ENCODE measurements around the gene CDC42EP5. TPM values are rescaled to one million over a fixed set of nuclear protein-coding genes. Genes with fewer than 3 reads are reported as not detected.

CDC42EP5 gene
- total and polyA plus RNA-seq, 10 of the 15 experiments (the other 5 are each of a cell fraction or from before 2014, with no cell fraction given), result 0.42 to 1.8 (median 1.4) TPM; not detected in 6

DNA sequence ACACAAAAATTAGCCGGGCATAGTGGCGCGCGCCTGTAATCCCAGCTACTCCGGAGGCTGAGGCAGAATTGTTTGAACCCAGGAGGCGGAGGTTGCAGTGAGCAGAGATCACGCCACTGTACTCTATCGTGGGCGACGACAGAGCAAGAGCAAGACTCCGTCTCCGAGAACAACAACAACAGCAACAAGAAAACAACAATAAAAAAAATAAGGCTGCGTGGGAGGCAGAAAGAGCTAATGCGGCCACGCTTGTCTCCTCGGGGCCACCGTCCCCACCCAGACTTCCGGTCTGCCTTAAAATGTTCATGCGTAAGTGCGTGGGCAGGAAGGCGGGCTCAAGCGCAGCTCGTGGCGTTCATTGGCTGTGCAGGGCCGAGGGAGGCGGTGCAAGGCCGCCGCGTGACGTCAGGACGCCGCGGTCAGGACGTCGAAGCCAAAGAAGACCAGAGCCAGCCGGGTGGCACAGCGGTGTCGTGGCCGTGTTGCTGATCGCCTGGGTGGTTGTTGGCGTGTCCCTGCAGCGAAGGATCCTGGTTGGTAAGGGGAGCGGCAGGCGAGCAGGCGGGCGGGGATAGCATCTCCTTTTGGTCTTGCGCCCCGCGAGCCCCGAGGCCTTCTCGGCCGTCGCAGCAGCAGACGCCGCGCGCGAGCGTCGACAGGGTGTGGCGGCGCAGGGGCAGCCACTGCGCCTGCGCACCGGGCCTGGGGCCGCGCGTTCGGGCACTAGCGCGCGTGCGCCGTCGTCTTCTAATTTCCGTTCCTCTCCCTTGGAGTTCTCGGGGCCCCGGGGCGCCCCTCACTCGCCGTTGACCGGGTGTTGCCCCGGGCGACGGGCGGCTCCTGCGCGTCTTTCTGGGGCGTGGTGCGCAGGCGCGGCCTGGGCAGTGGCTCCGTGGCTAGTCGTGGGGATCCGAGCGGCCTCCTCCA lies 24.1 kb downstream of the CDC42EP5 start, which contains the start of gene LENG8 (continued):
- TF ChIP-seq ELK1 (IDR thresholded peaks at IDR 0.05; ENCODE audit: low read depth, low read length), result peak; percentile 99
- TF ChIP-seq, protein P1, sequence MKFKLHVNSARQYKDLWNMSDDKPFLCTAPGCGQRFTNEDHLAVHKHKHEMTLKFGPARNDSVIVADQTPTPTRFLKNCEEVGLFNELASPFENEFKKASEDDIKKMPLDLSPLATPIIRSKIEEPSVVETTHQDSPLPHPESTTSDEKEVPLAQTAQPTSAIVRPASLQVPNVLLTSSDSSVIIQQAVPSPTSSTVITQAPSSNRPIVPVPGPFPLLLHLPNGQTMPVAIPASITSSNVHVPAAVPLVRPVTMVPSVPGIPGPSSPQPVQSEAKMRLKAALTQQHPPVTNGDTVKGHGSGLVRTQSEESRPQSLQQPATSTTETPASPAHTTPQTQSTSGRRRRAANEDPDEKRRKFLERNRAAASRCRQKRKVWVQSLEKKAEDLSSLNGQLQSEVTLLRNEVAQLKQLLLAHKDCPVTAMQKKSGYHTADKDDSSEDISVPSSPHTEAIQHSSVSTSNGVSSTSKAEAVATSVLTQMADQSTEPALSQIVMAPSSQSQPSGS (IDR thresholded peaks at IDR 0.05; ENCODE audit: low read length), result no peak
- TF ChIP-seq PML (IDR thresholded peaks at IDR 0.05; ENCODE audit: low read length), result peak; percentile 68
- no peak for TF ChIP-seq CHD1 (IDR thresholded peaks at IDR 0.05; ENCODE audit: low read depth, low read length)
- TF ChIP-seq RB1 (IDR thresholded peaks at IDR 0.05; ENCODE audit: borderline replicate concordance), result peak; percentile 92
- peak; percentile 78; the same call in 1 of the 2 replicates for TF ChIP-seq GATAD2B (conservative IDR thresholded peaks at IDR 0.05; ENCODE audit: low read depth)
- TF ChIP-seq NRF1 (conservative IDR thresholded peaks at IDR 0.05; ENCODE audit: low read depth, low read length), result peak; percentile 80
- TF ChIP-seq NR2F1 (conservative IDR thresholded peaks at IDR 0.05), result peak; percentile 55
- no peak for TF ChIP-seq SUZ12 (IDR thresholded peaks at IDR 0.05; ENCODE audit: unreplicated experiment)
- TF ChIP-seq E4F1 (IDR thresholded peaks at IDR 0.05; ENCODE audit: borderline replicate concordance, partially characterized antibody), result peak; percentile 63
- peak; percentile 94 for TF ChIP-seq LARP7 (IDR thresholded peaks at IDR 0.05)
- no peak for TF ChIP-seq SUPT20H (IDR thresholded peaks at IDR 0.05; ENCODE audit: borderline replicate concordance, control insufficient read depth, low read depth, low read length)
- peak; percentile 39; the same call in 1 of the 2 replicates for TF ChIP-seq IRF3 (IDR thresholded peaks at IDR 0.05)
- no peak for TF ChIP-seq JUNB (IDR thresholded peaks at IDR 0.05)
- TF ChIP-seq, protein P2, sequence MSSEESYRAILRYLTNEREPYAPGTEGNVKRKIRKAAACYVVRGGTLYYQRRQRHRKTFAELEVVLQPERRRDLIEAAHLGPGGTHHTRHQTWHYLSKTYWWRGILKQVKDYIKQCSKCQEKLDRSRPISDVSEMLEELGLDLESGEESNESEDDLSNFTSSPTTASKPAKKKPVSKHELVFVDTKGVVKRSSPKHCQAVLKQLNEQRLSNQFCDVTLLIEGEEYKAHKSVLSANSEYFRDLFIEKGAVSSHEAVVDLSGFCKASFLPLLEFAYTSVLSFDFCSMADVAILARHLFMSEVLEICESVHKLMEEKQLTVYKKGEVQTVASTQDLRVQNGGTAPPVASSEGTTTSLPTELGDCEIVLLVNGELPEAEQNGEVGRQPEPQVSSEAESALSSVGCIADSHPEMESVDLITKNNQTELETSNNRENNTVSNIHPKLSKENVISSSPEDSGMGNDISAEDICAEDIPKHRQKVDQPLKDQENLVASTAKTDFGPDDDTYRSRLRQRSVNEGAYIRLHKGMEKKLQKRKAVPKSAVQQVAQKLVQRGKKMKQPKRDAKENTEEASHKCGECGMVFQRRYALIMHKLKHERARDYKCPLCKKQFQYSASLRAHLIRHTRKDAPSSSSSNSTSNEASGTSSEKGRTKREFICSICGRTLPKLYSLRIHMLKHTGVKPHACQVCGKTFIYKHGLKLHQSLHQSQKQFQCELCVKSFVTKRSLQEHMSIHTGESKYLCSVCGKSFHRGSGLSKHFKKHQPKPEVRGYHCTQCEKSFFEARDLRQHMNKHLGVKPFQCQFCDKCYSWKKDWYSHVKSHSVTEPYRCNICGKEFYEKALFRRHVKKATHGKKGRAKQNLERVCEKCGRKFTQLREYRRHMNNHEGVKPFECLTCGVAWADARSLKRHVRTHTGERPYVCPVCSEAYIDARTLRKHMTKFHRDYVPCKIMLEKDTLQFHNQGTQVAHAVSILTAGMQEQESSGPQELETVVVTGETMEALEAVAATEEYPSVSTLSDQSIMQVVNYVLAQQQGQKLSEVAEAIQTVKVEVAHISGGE (CRISPR knock-in tag; IDR thresholded peaks at IDR 0.05), result no peak
- TF ChIP-seq RELA (IDR thresholded peaks at IDR 0.05; ENCODE audit: borderline replicate concordance, partially characterized antibody), result peak; percentile 72

Measured in GM12878 (cell line).